GM19240 (cell line): Measurements from ENCODE around the gene NCF2.
"Not testable (repeated sequence)": the region's sequence is repeated elsewhere in the genome, so short reads cannot be mapped to it uniquely, and the experiment has no call there.

Experiments used
- DNase-seq: peaks from one replicate; pipeline ENCODE4 v3.0.0; 2011; ENCODE audit warnings: low spot score; ENCODE audit not compliant: insufficient read length

Gene NCF2

DNA sequence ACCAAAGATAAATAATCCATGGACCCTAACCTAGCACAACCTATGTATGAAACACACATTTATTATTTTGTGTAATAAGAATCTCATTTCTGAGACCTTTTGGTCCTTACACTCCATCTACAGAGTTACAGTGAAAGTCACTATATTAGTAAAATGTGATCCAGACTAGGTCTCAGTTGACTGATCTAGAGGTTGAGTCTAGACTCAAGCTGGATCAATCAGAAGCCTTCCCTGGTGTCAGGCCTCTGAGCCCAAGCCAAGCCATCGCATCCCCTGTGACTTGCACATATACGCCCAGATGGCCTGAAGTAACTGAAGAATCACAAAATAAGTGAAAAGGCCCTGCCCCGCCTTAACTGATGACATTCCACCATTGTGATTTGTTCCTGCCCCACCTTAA is 22.7 kb upstream of the NCF2 start:
- not testable (repeated sequence) for DNase-seq

DNA sequence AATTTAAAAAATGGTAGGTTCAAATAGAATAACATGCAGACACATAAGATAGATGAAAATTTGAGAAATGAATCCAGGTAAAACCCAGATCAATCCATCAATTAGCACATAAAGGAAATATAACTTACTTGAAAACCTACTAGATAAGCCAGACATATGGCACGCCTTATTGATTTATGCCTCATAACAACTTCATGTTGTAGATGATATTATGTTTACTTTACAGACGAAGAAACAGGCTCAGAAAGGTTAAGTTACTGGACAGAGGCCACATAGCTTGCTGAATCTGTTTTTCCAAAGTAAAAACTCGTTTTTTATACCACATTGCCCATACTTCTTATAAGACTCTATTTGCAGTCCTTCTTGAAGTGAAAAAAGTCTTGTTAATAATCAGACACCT is 22.1 kb upstream of the NCF2 start:
- DNase-seq = no peak

DNA sequence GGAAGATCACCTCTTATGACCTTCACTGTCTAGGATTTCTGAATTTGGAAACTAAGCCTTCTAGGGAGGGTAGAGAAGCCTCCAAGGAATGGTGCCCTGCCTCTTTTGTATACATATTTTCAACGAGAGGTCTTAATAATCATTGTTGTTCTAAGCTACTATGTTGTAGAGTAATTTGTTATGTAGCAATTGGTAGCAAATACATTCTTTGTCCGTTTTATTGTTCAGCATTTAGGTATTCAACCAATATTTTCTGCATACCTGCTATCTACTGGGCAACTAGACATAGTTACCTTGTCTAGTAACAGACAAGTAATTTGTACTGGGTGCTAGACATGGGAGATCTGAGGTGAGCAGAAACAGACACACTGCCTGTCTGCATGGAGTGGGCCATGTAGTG is 20.8 kb upstream of the NCF2 start:
- no peak for DNase-seq

DNA sequence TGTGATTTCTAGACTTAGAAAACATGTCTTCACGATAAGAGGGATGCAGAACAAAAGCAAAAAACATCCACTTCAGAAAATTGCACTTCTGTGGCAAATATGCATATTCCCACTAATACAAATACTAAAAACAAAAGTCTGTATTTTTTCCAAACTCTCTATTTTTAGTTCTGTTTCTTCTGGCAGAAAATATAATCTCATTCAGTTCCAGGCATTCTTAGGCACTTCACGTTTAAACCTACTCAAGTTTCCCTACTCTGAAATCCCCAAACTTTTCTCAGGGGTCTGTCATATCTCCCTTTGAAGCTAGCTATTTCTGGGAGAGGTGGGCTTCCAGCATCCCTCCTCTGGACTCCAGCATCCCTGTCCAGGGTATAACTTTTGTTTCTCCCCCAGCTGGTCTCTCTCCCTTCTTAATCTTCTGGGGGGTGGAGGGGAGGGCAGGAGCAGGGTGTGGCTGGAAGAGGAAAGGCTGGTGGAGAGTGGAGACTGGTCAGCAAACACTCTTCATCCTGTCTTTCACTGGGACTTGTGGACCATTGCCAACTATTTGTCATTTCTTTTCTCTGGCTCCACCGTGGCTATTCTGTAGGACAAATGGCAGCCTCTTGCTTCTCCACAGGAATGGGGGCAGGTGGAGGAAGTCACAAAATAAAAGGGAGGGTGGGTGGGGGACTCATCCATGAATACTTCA is 19.6 kb upstream of the NCF2 start:
- no peak for DNase-seq

GRCh38 chr1:183609313-183609712 is 19.1 kb upstream of the NCF2 start:
- no peak for DNase-seq

- DNase-seq = no peak
These were observed 17.2 kb upstream of the NCF2 start for GRCh38 chr1:183607322-183607980.

- no peak for DNase-seq
These were observed 15.6 kb upstream of the NCF2 start for GRCh38 chr1:183605904-183606303.

GRCh38 chr1:183604815-183605214 is 14.6 kb upstream of the NCF2 start:
- no peak for DNase-seq

DNA sequence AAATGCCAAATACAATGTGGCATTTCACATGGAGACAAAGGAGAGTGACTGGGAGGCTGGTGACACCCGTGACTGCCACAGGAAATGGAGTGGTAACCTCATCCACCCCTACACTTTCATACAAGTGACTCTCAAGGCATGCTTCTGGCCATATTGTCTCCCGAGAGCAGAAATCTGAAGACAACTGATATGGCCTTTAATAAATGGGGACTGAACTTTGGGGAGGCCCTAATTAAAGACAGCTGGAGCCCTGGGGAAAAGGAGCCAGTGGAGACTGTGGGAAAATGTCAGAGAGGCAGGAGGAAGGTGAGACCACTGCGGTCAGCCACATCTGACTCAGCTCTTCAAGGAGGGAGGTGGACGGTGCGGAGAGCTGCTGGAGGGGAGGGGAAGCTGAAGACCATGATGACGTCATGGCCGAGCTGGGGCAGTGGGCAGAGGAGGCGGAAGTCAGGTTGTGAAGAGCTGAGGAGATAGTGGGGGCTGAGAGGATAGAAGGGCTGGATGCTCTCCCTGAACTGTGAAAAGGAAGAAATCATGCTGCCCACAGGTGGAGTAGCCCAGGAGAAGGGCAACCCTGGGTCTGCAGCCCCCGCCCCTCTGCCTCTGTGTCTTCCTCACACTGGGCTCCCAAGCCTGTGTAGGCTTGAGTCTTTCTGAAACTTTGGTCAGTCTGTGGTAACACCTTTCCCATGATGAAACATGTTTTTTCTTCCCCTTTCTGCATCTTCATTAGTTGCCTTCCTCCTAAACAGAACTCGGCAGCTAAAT is 14.0 kb upstream of the NCF2 start:
- DNase-seq = no peak

DNA sequence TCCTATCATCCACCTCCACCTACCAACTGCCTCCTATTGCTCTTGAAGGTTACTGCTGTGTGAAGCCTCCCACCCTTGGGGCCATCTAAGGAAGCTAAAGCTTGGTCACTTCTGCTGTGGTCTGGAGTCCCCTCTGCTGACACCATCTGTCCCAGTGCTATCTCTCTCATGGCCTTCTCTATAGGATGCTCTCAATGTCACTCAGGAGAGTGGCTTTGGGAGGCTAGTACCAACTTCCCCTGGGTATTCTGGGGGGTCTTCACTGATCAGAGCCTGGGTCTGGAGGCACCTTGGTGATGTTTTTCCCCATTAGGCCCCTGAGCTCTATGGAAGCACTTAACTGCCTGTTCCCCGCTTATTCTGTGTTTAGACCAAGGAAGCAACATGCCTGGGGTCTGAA is 12.3 kb upstream of the NCF2 start:
- DNase-seq = no peak

GRCh38 chr1:183600634-183601033 is 10.4 kb upstream of the NCF2 start:
- DNase-seq = no peak

DNA sequence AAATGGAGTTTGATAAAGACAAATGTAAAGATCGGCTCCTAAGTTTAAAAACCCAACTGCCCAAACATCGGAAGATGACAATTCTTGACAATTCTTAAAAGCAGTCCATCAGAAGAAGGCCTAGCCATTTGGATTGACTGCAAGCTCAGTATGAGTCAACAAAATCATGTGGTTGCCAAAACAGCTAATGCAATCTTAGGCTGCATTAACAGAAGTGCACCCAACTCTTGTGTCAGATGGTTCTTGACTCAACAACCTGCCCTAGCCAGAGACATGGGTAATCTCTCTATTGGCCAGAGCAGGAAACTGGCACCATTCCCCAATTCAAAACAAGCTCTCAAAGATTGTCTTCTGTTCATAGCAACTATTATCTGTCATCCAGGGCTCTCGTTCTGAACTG is 9.9 kb upstream of the NCF2 start:
- no peak for DNase-seq

DNA sequence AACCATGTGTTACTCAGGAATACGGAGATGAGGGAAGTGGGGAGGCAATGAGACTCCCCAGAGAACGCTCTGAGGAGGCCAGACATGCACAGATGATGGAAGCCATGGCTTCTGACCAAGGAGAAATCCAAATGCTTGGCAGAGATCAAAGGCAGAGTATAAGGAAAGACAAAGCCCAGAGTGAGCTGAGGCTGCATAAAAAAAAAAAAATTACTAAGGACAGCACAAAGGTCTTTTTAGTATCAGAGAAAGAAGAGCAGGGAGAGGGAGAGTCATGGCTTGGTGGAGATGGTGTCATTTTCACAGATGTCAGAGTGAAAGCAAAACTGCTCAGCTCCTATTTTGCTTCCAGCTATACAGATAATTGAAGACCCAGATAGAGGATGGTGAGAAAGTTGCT is 8.1 kb upstream of the NCF2 start:
- DNase-seq = no peak

DNA sequence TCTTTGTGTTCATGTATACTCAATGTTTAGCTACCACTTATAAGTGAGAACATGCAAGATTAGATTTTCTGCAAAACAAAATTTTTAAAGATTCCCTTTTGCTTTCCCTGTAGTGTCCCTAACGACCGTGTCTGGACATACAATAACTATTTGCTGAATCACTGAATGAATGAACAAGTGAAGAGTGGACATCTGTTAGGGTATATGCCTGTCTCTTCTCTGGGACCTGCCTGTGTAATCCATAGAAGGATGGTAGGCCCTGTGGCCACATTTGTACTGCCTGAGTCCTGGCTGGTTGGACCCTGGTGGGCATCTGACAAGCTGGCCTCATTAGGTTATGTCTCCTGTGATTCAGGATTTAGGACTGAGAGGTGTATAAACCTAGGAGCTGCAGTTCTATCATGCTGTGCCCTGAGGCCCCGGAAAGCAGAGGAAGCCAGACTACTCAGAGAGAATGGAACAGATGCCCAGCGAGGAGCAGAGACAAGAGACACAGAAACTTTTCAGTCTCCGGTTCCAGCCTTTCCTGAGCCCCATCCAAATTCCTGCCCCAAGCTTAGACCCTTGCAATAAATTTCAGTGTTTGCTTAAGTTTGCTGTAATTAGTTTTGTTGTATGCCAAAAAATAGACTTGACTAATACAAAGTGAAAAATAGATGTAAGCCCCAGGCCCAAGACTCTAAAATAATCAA is 7.5 kb upstream of the NCF2 start:
- DNase-seq = no peak

DNA sequence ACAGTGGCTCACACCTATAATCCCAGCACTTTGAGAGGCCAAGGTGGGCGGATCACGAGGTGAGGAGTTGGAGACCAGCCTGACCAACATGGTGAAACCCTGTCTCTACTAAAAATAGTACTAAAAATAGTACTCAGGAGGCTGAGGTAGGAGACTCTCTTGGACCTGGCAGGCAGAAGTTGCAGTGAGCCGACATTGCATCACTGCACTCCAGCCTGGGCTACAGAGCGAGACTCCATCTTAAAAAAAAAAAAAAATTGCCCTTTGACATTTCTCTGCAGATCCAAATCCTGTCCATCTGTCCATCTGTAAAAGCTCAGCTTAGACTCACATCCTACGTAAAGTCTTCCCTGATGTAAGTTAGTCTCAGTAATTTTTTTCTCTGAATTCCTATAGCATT is 6.2 kb upstream of the NCF2 start:
- DNase-seq = no peak

DNA sequence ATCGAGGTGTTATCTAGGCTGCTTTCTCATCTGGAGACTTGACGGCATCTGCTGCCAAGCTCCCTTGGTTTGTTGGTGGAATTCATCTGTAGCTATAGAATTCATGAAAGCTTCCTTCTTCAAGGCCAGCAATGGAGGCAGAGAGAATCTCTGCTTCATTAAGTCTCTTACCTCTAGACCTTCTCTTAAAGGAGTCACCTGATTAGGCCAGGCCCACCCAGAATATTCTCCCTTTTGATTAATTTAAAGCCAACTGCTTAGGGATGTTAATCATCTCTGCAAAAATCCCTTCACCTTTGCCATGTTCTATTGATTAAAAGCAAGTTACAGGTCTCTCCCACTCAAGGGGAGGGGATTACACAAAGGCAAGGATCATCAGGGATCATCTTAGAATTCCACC is 5.3 kb upstream of the NCF2 start:
- DNase-seq = no peak

DNA sequence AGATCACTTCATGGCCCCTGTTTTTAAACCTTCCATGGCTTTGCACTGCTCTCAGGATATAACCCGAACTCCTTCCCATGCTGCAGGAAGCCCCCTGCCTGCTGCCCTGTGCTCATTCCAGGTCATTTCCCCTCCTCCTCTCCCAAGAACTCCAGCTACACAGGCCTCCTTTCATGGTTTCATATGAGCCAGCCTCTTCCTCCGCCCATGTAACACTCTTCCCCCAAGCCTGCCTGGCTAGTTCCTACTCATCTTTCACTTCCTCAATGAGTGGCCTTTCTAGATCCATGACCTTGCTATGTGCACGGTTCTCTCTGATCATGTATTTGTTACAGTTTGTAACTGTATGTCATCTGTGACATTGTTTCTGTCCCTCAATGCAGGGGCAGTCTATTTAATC is 3.1 kb upstream of the NCF2 start:
- peak; percentile 14 for DNase-seq

DNA sequence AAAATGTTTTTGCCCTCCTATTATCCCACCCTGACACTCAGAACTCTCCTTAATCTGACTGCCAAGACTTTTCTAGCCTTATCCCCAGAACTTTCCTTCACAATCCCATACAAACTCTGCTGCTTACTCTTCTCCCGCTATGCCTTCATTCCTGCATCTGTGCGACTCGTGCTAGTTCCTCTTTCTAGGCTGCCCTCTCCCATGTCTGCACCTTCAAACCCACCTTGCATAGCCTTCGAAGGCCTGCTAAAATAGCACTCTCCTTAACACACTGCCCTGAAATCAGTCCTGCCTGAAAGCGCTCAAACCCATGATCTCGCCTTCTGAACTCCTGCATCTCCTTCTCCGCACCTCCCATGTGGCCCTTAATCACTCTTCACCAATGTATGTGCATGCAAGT is 2.5 kb upstream of the NCF2 start:
- no peak for DNase-seq

- no peak for DNase-seq
These were observed 400 bp downstream of the NCF2 start for GRCh38 chr1:183589874-183590243.

- DNase-seq = no peak
These were observed 875 bp downstream of the NCF2 start for GRCh38 chr1:183589384-183589783.

DNA sequence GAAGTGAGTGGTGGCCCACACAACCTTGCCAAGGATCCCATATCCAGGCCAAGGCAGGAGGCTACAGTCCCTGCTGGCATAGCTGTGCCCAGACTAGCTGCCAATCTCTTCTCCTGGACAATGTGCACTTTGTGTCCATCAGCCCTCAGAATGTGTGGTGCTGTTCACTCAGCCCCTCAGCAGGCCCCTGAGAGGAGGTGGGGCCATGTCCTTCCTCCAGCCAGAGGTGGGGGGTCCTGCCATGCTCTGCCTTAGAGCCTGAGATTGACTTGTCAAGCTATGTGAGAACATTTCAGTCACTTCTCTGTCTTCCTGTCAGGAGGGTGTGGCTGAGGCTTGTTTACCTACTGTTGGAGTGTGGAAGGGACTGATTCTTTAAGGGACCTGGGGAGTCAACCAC is 1.4 kb downstream of the NCF2 start:
- no peak for DNase-seq

- no peak for DNase-seq
These were observed 3.3 kb downstream of the NCF2 start for GRCh38 chr1:183586926-183587325.
